Caco-2 (cell line): ENCODE data around the gene TTC39A. TPM values are rescaled to one million over a fixed set of nuclear protein-coding genes. Genes with fewer than 3 reads are reported as not detected.

Experiments
- BruUV-seq: library from RNA; stranded (reverse); fragments of 400-500 nt; replicated peaks from 2 replicates; lab custom pipeline; 2021; lab: Mats Ljungman, UMichigan
- CTCF ChIA-PET: fragments of 300-600 bp; sonication (Branson Sonifier 250); formaldehyde crosslinking; loops from one replicate; lab custom pipeline; 2022; ENCODE audit warnings: antibody characterized with exemption; lab: Charles Lee
- POLR2A ChIA-PET: fragments of 300-600 bp; sonication (Branson Sonifier 250); formaldehyde crosslinking; loops from one replicate; lab custom pipeline; 2022; ENCODE audit warnings: antibody characterized with exemption; lab: Charles Lee
- DNase-seq, 2 experiments: peaks; one replicate each; pipeline versions ENCODE4 v3.0.0 to v3.0.0-alpha.2; 2020 to 2022
- H3K27me3 ChIP-seq: replicated peaks from 2 replicates; pipeline ENCODE4 v1.6.0; 2011; ENCODE audit warnings: low read length; ENCODE audit not compliant: control insufficient read depth, insufficient read depth
- H3K36me3 ChIP-seq: 2 replicates; pipeline ENCODE4 v1.5.1; 2011; ENCODE audit warnings: low read length; ENCODE audit not compliant: control insufficient read depth, insufficient read depth
- H3K4me1 ChIP-seq: fragments of 250-450 bp; sonication (Bioruptor Pico); 2 replicates; pipeline ENCODE4 v1.5.1; 2020; ENCODE audit warnings: mild to moderate bottlenecking
- H3K4me3 ChIP-seq: 2 replicates; pipeline ENCODE4 v1.5.1; 2011; ENCODE audit warnings: low read depth, mild to moderate bottlenecking, control low read depth, low read length
- H3K9me3 ChIP-seq: fragments of 250-450 bp; sonication (Bioruptor Pico); 2 replicates; pipeline ENCODE4 v1.5.1; 2020; ENCODE audit warnings: mild to moderate bottlenecking, moderate library complexity
- H3K27ac Mint-ChIP-seq: one replicate; pipeline ENCODE4 v1.8.0; 2022; ENCODE audit warnings: mixed read lengths; ENCODE audit not compliant: unreplicated experiment
- H3K27me3 Mint-ChIP-seq: one replicate; pipeline ENCODE4 v1.8.0; 2022; ENCODE audit warnings: mixed read lengths; ENCODE audit not compliant: insufficient read depth, unreplicated experiment
- H3K36me3 Mint-ChIP-seq: one replicate; pipeline ENCODE4 v1.8.0; 2022; ENCODE audit warnings: mild to moderate bottlenecking, mixed read lengths; ENCODE audit not compliant: insufficient read depth, unreplicated experiment
- H3K4me1 Mint-ChIP-seq: one replicate; pipeline ENCODE4 v1.8.0; 2022; ENCODE audit warnings: low read depth, mixed read lengths; ENCODE audit not compliant: unreplicated experiment
- H3K4me3 Mint-ChIP-seq: one replicate; pipeline ENCODE4 v1.8.0; 2022; ENCODE audit warnings: mild to moderate bottlenecking, moderate library complexity, mixed read lengths; ENCODE audit not compliant: unreplicated experiment
- H3K9me3 Mint-ChIP-seq: one replicate; pipeline ENCODE4 v1.8.0; 2022; ENCODE audit warnings: mixed read lengths; ENCODE audit not compliant: unreplicated experiment
- CTCF ChIP-seq, 2 experiments: fragments of 200-600 bp in 1 of 2; IDR thresholded peaks; 1 replicate in 1 of 2; 2 replicates in 1 of 2; pipeline versions ENCODE4 v1.5.1 to v1.8.0; 2011 to 2022; ENCODE audit warnings: antibody characterized with exemption in 1 of 2, control low read depth in 1 of 2, inconsistent platforms in 1 of 2, low read depth in 1 of 2, low read length in 1 of 2, mild to moderate bottlenecking in 1 of 2, moderate library complexity in 1 of 2; ENCODE audit not compliant: insufficient read depth in 1 of 2, severe bottlenecking in 1 of 2, unreplicated experiment in 1 of 2
- intact Hi-C: fragments of 100-400 bp; cut with micrococcal nuclease; formaldehyde crosslinking; loops from one replicate; pipeline ENCODE4 v1.10.0; 2022; ENCODE audit not compliant: unreplicated experiment
- total RNA-seq: library from RNA; stranded (reverse); gene quantifications from 2 replicates; pipeline ENCODE4 v1.2.3, GENCODE V29; 2022

TTC39A gene
- total RNA-seq, 1 experiment from 2014 or later, result 21.0 TPM

- TF ChIP-seq CTCF (IDR thresholded peaks at IDR 0.05; ENCODE audit: insufficient read depth in 1 of 2, low read depth in 1 of 2, low read length in 1 of 2, severe bottlenecking in 1 of 2, unreplicated experiment in 1 of 2), result no peak
- Mint-ChIP-seq H3K9me3 (no peaks in the 10 kb centered on the region), H3K36me3 (no peaks in the 10 kb centered on the region), H3K4me1 (peaks cover 7% of the 10 kb centered on the region), H3K27ac (no peak overlapping the region), H3K4me3 (no peak overlapping the region), H3K27me3 (no peaks in the 10 kb centered on the region)
- BruUV-seq, result no TSS peak
- Histone ChIP-seq H3K4me3 (no peak overlapping the region), H3K36me3 (no peaks in the 10 kb centered on the region), H3K4me1 (peaks cover 10% of the 10 kb centered on the region; the same call in 1 of the 2 replicates), H3K27me3 (no peaks in the 10 kb centered on the region), H3K9me3 (no peaks in the 10 kb centered on the region)
- POLR2A ChIA-PET, result no interaction called here
- CTCF ChIA-PET, result no interaction called here
- DNase-seq, result no peak
- intact Hi-C loops, result no loop called here
Observed at GRCh38 chr1:51342591-51343206, 12.3 kb upstream of the TTC39A start.

GRCh38 chr1:51341876-51342496 is 11.6 kb upstream of the TTC39A start:
- TF ChIP-seq CTCF (IDR thresholded peaks at IDR 0.05; ENCODE audit: insufficient read depth in 1 of 2, low read depth in 1 of 2, low read length in 1 of 2, severe bottlenecking in 1 of 2, unreplicated experiment in 1 of 2), result no peak
- BruUV-seq, result no TSS peak
- H3K36me3 Mint-ChIP-seq, result no peaks in the 10 kb centered on the region
- no peaks in the 10 kb centered on the region for H3K36me3 ChIP-seq
- no peaks in the 10 kb centered on the region for H3K27me3 ChIP-seq
- no peaks in the 10 kb centered on the region for H3K9me3 Mint-ChIP-seq
- DNase-seq, result no peak
- ChIA-PET POLR2A (no interaction called here), CTCF (no interaction called here)
- no peaks in the 10 kb centered on the region for H3K9me3 ChIP-seq
- no peak overlapping the region for H3K4me3 ChIP-seq
- intact Hi-C loops, result no loop called here
- peaks cover 6% of the 10 kb centered on the region; the same call in 1 of the 2 replicates for H3K4me1 ChIP-seq
- peaks cover 7% of the 10 kb centered on the region for H3K4me1 Mint-ChIP-seq
- H3K4me3 Mint-ChIP-seq, result no peak overlapping the region
- H3K27me3 Mint-ChIP-seq, result no peaks in the 10 kb centered on the region
- no peak overlapping the region for H3K27ac Mint-ChIP-seq

GRCh38 chr1:51340380-51340779 is 10.0 kb upstream of the TTC39A start:
- POLR2A ChIA-PET, result no interaction called here
- BruUV-seq, result no TSS peak
- H3K9me3 Mint-ChIP-seq, result no peaks in the 10 kb centered on the region

More at GRCh38 chr1:51340380-51340779, 10.0 kb upstream of the TTC39A start:
- H3K36me3 ChIP-seq, result no peaks in the 10 kb centered on the region
- no peak overlapping the region for H3K4me3 ChIP-seq
- H3K9me3 ChIP-seq, result no peaks in the 10 kb centered on the region
- Mint-ChIP-seq H3K27ac (no peak overlapping the region), H3K36me3 (no peaks in the 10 kb centered on the region), H3K4me1 (peaks cover 14% of the 10 kb centered on the region), H3K27me3 (no peaks in the 10 kb centered on the region), H3K4me3 (no peak overlapping the region)
- CTCF ChIA-PET, result no interaction called here
- H3K27me3 ChIP-seq, result no peaks in the 10 kb centered on the region
- TF ChIP-seq CTCF (IDR thresholded peaks at IDR 0.05; ENCODE audit: insufficient read depth in 1 of 2, low read depth in 1 of 2, low read length in 1 of 2, severe bottlenecking in 1 of 2, unreplicated experiment in 1 of 2), result no peak
- peaks cover 13% of the 10 kb centered on the region for H3K4me1 ChIP-seq
- intact Hi-C loops, result no loop called here
- no peak for DNase-seq
